HFF-Myc (cell line): Measurements from ENCODE around the gene CTNND2.

Experiments used
- DNase-seq: peaks from one replicate; pipeline ENCODE4 v3.0.0-alpha.2; 2011; ENCODE audit warnings: low read depth; ENCODE audit errors: extremely low read depth
- H3K4me3 ChIP-seq: replicated peaks from 2 replicates; pipeline ENCODE4 v1.5.1; 2011; ENCODE audit warnings: low read depth, mild to moderate bottlenecking, control low read depth, low read length
- CTCF ChIP-seq: IDR thresholded peaks from 2 replicates; pipeline ENCODE4 v1.5.1; 2012; ENCODE audit warnings: mild to moderate bottlenecking, low read depth, low read length, control low read depth; ENCODE audit errors: missing control alignments

CTNND2 gene

GRCh38 chr5:11252075-11252474 is 652.2 kb downstream of the CTNND2 start:
- no peak for TF ChIP-seq CTCF
- no peak for DNase-seq
- no peak overlapping the region for H3K4me3 ChIP-seq

GRCh38 chr5:11251247-11251646 is 653.0 kb downstream of the CTNND2 start:
- TF ChIP-seq CTCF: no peak
- no peak overlapping the region for H3K4me3 ChIP-seq
- DNase-seq: no peak

- no peak for DNase-seq
- TF ChIP-seq CTCF: no peak
- no peak overlapping the region for H3K4me3 ChIP-seq
Observed at GRCh38 chr5:11248966-11249365, 655.3 kb downstream of the CTNND2 start.

GRCh38 chr5:11247224-11247623 is 657.0 kb downstream of the CTNND2 start:
- no peak for DNase-seq
- TF ChIP-seq CTCF: no peak
- H3K4me3 ChIP-seq: no peak overlapping the region

GRCh38 chr5:11240293-11241190 is 663.7 kb downstream of the CTNND2 start:
- TF ChIP-seq CTCF: no peak
- no peak overlapping the region for H3K4me3 ChIP-seq
- DNase-seq: no peak

GRCh38 chr5:11239261-11240015 is 664.8 kb downstream of the CTNND2 start:
- no peak overlapping the region for H3K4me3 ChIP-seq
- DNase-seq: no peak
- no peak for TF ChIP-seq CTCF
